HUDEP-2 (cell line): ENCODE measurements around the gene WDR3.

Experiments used
- DNase-seq, 76 experiments: peaks; one replicate each; lab custom pipeline; 2025; ENCODE audit not compliant: unreplicated experiment in 76 of 76; lab: John Stamatoyannopoulos, UW

The WDR3 gene

GRCh38 chr1:117933769-117934168, 4.2 kb downstream of the WDR3 start:
- DNase-seq = no peak

GRCh38 chr1:117942293-117942692, 12.8 kb downstream of the WDR3 start:
- DNase-seq = no peak

GRCh38 chr1:117952386-117952785, 22.8 kb downstream of the WDR3 start:
- no peak for DNase-seq

- DNase-seq = no peak
These were observed 29.8 kb downstream of the WDR3 start for GRCh38 chr1:117959364-117959763.

- DNase-seq = peak in 3 of 76 experiments; percentile 4 to 26 (median 22)
These were observed 34.9 kb downstream of the WDR3 start for GRCh38 chr1:117964290-117965038.

GRCh38 chr1:117967477-117967876, 37.9 kb downstream of the WDR3 start:
- DNase-seq = no peak

DNA sequence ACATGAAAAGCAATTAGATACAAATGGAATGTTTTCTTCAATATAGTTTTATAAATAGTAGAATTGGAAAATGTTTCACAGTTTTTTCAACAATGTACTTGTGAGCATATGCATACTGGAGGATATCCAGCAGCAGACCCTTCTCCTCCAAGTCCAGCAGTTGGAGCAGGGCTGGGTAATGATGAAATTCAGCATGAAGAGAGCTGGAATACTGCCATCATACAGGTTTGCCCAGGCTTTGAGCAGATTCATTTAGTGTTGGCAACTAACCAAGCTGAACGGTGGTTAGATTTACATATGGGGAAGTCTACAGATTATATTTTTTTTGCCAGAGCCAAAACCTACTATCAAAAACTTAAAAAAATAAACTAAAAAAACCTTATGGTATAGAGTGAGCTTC, 38.3 kb downstream of the WDR3 start:
- peak in 2 of 76 experiments; percentile 1 to 3 for DNase-seq

GRCh38 chr1:117970252-117970651, 40.7 kb downstream of the WDR3 start:
- no peak for DNase-seq

DNA sequence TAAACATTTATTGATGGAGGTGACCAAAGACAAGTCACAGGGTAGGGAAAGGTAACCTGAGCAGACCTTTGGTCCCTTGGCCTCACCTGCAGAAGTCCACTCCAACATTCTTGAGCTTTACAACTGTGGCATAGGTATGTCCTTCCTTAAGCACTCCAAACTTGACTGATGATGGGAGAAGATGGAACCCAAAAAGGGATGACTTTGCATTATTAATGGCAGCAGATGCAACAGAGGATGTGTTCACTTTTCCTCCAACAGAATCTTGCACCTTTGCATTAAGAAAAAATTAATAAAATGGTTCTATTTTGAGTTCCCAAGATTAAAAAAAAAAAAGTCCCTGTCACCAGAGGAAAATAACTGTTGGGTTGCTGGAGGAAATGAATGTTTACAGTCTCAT, 42.2 kb downstream of the WDR3 start:
- no peak for DNase-seq

- DNase-seq = no peak
These were observed 46.8 kb downstream of the WDR3 start for GRCh38 chr1:117976381-117976780.

DNA sequence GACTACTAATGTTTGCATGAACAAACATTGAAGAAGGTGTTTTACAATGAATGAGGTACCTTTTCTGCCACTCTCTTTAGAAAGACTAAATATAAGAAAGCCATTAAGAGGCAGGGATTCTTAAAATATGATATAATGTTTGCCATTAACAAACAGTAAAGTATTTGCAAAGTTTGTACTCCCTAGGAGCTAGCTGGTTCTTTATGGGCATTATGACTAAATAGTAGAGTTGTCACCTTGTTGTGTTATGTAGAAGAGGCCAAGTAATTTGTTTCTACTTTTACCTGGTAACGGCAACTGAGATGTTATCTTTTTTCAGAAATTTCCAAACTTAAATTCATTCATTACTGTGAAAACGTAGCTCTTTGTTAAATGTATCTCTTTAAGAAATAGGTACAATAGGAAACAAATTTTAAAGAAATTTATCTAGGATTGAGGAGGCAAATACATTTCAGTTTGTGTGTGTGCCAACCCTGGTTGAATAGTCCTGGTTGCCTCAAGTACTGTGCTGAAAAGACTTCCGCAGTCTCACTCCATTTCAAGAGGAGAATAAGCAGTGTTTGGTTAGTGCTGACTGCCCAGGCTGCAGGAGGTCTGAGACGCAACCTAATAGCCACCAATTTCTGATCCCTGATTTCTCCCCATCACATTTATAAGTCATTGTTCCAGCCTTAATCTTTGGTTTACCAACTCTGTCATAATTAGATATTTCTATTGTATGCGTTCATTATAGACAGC, 52.1 kb downstream of the WDR3 start:
- no peak for DNase-seq

- no peak for DNase-seq
These were observed 55.7 kb downstream of the WDR3 start for GRCh38 chr1:117985239-117985638.

DNA sequence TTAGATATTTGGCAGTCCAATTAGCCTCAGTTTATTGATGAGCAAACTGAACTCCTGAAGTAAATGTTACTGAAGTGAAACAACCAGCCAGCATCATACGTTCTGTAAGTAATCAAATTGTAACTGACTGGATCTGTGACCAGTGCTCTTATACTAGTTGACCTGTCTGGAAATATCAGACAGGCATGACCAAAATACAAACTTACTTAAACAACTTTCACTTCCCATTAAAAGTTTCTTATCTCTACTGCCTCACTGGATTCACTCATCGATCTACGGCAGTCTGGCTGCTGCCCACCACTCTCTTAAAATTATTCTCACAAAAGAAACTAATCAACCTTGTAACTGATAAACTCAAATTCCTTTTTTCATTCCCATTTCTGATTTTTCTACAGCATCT, 56.4 kb downstream of the WDR3 start:
- DNase-seq = no peak

- DNase-seq = no peak
These were observed 74.8 kb downstream of the WDR3 start for GRCh38 chr1:118004312-118004711.

DNA sequence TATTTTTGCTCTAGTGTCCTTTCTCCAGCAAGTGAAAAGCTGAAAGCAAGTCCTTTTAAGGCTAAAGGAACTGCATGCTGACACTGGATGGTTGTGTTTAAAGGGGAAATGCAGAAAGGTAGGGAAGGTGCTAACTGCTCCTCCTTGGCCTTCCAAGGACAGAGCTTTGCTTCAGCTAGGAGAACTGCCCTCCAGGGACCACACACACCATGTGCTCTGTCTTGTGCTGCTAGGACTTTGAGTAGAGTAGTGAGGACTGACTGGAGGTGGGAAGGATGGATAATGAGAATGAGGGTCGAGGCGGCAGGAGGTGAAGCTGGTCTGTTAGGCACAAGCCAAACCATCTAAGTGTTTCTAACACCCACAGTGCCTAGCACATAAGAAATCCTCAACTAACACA, 77.9 kb downstream of the WDR3 start:
- DNase-seq = no peak

- DNase-seq = no peak
These were observed 78.5 kb downstream of the WDR3 start for GRCh38 chr1:118008011-118008410.

DNA sequence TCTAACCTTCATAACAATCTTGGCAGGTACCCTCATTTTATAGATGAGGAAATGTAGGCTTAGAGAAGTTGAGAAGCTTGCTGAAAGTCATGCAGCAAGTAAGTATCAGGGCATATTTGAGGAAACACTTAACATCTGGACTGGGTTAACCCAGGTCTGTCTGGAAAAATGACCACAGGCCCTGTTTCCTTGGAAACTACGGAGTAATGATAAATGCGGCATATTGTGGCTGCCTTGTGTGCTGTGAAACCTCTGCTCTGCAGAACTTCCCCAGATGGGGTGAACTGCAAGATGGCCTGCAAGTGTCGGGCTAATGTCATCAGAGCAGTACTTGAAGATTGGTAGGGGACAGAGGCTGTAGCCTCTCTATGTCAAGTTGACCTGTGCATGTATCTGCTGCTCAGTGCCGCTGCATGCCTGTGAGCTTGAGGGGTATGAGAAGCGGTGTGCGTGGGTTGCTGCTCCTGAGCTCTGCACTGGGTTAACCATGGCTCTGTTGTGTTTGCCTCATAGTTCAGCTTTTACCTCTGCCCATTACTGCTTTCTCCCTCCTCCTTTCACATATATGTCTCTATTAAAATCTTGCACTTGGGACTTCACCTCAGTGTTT, 83.1 kb downstream of the WDR3 start:
- DNase-seq = no peak

DNA sequence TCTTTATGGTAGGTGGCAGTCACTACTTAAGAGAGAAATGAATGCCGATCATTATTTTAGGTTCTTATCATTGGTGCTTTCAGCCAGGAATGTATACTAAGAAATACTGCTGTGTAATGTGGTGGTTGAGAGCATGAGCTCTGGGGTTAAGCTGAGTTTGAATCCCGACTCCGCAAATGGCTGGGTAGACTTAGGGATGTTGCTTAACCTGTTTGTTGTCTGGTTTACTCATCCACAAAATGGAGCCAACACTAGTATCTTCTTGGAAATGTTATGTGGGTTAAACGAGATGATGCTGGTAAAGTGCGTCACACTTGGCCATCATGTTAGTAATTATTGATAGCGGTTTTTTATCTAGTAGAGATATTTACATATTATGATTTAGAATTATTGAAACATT, 83.8 kb downstream of the WDR3 start:
- no peak for DNase-seq

GRCh38 chr1:118013938-118014337, 84.4 kb downstream of the WDR3 start:
- no peak for DNase-seq
